GM18499 (cell line): ENCODE data around the gene HPS5.
A peak's percentile ranks its signal among the peaks of the same experiment; 100 is the strongest.
"Not testable (repeated sequence)": the region's sequence is repeated elsewhere in the genome, so short reads cannot be mapped to it uniquely, and the experiment has no call there.

Experiments used
- ATAC-seq: cut with Tn5 transposase; IDR thresholded peaks from one replicate; pipeline ENCODE4 v1.9.1; 2021; ENCODE audit warnings: moderate number of reproducible peaks; ENCODE audit not compliant: insufficient read depth, unreplicated experiment

HPS5 gene, protein sequence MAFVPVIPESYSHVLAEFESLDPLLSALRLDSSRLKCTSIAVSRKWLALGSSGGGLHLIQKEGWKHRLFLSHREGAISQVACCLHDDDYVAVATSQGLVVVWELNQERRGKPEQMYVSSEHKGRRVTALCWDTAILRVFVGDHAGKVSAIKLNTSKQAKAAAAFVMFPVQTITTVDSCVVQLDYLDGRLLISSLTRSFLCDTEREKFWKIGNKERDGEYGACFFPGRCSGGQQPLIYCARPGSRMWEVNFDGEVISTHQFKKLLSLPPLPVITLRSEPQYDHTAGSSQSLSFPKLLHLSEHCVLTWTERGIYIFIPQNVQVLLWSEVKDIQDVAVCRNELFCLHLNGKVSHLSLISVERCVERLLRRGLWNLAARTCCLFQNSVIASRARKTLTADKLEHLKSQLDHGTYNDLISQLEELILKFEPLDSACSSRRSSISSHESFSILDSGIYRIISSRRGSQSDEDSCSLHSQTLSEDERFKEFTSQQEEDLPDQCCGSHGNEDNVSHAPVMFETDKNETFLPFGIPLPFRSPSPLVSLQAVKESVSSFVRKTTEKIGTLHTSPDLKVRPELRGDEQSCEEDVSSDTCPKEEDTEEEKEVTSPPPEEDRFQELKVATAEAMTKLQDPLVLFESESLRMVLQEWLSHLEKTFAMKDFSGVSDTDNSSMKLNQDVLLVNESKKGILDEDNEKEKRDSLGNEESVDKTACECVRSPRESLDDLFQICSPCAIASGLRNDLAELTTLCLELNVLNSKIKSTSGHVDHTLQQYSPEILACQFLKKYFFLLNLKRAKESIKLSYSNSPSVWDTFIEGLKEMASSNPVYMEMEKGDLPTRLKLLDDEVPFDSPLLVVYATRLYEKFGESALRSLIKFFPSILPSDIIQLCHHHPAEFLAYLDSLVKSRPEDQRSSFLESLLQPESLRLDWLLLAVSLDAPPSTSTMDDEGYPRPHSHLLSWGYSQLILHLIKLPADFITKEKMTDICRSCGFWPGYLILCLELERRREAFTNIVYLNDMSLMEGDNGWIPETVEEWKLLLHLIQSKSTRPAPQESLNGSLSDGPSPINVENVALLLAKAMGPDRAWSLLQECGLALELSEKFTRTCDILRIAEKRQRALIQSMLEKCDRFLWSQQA

GRCh38 chr11:18321969-18322711 lies at the start of gene HPS5, which contains the start of gene GTF2H1:
Gene HPS5 (minus strand): TSS chr11:18322140. CDS start chr11:18317858, 4,282 bp downstream.
Gene GTF2H1 (plus strand): TSS chr11:18322567. CDS start chr11:18333075, 10,508 bp downstream.
- peak; percentile 70 for ATAC-seq

DNA sequence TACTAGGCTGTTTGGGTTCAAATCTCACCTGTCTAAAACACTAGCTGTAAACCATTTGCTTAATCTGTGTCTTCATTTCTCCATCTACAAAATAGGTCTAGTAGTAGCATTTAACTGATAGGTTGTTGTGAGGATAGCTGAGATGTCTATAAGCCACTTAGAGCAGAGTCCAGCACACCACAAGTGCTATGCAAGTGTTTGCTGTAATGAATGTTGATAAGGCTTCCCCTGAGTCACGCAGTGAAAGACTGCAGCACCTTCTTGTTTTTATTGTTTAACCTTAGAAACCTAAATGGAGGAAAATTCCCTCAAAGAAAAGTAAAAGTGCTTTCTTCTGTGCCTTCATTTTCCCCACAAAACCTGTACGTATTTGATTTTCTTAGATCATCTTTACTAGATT lies 49.3 kb upstream of the HPS5 start:
- ATAC-seq: no peak

DNA sequence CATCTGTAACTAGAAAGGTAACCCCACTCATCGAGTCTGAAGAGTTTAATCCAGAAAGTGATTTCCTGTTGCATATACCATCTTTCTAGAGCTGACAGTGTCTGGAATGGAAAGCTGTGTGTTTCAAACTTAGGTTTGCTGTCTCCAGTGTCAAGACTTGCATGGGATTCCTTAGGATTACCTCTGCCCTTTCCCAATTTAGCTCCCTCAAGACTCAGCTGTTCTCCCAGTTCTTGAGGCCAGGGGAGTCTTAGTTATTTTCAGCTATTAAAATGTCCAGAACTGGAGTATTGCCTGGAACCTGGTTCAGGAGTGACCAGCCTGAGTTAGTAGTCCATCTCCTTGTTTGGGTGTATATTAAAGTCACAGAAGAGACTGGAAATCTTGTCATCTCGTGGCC lies 47.5 kb upstream of the HPS5 start:
- no peak for ATAC-seq

GRCh38 chr11:18368221-18368620 lies 46.3 kb upstream of the HPS5 start:
- ATAC-seq: no peak

DNA sequence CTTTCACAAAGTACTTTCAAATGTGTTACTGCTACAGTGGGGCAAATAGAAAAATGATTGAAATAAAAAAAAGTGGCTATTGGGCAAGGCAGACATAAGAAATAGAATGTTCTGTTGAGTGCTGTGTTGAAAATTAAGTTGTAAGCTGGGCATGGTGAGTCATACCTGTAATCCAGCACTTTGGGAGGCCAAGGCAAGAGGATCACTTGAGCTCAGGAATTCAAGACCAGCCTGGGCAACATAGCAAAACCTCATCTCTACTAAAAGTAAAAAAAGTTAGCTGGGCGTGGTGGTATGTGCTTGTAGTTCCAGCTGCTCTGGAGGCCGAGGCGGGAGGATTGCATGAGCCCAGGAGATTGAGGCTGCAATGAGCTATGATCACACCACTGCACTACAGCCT lies 45.5 kb upstream of the HPS5 start:
- no peak for ATAC-seq

- ATAC-seq: no peak
These were observed 44.3 kb upstream of the HPS5 start for GRCh38 chr11:18366286-18366685.

DNA sequence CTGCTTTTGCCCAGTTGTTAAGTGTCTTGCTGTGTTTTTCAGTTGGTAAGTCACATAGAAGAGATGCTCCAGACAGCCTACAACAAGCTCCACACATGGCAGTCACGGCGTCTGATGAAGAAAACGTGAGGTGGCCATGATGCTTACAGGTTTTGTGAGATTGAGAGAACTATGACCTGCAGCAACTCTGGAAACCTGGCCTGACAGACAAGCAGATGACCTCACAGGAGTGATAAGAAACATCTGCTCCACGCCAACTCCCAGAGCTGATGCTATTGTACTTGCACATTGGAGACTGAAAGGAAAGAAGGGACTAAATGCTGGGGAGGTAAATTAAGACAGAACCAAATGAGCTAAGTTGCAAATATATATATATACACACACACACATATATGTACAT lies 43.8 kb upstream of the HPS5 start:
- no peak for ATAC-seq

- no peak for ATAC-seq
These were observed 42.6 kb upstream of the HPS5 start for GRCh38 chr11:18364495-18365073.

DNA sequence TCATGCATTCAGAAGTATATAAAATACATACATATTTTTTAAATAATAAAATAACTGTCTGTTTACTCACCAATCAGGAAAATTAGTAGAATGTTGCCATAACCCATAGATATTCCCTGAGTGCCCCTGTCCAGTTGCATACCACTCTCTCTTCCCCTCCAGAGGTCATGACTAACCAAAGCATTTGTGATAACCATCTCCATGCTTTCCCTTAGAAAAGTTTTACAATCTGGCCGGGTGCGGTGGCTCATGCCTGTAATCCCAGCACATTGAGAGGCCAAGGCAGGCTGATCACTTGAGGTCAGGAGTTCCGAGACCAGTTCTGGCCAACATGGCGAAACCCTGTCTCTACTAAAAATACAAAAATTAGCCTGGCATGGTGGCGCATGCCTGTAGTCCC lies 39.2 kb upstream of the HPS5 start:
- no peak for ATAC-seq

GRCh38 chr11:18358646-18359045 lies 36.7 kb upstream of the HPS5 start:
- no peak for ATAC-seq

GRCh38 chr11:18352581-18352980 lies 30.6 kb upstream of the HPS5 start:
- no peak for ATAC-seq

DNA sequence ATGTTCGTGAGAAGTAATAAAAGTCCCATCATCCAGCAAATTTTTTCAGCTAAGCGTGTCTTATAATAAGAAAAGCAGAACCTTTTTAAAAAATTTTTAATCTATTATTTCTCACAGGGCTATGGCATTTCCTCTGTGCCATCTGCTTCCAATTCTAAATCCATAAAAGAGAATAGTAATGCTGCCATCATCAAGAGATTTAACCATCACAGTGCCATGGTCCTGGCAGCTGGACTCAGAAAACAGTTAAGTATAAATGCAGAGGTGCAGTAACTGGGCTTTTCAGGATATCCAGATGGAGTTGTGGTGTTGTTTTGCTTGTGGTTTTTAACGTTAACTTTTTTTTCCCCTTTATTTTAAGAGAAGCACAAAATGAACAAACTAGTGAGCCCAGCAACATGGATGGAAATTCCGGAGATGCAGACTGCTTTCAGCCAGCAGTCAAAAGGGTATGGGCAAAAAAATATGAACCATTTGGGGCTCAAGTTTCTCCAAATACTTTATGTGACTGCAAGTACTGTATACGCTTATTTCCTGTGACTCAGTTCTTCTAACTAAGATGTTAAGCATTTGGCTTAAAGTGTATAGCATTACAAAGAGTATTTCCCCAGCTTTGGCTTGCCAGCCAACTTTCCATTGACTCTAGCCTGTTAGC lies 25.7 kb upstream of the HPS5 start:
- ATAC-seq: no peak

DNA sequence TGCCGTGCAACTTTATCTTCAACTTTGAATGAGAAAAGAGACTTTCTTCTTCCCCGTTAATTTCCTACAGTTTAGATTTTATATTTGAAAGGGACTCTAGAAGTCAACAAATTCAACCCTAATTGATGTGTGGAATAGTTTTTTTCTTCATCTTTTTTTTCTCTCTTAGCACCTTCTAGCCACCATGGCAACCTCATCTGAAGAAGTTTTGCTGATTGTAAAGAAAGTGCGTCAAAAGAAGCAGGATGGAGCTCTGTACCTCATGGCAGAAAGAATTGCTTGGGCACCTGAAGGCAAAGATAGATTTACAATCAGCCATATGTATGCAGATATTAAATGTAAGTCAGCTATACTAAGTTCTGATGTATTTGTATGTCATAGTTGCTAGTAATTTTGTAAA lies 11.0 kb upstream of the HPS5 start:
- ATAC-seq: no peak

- no peak for ATAC-seq
These were observed 10.4 kb upstream of the HPS5 start for GRCh38 chr11:18332302-18332701.

DNA sequence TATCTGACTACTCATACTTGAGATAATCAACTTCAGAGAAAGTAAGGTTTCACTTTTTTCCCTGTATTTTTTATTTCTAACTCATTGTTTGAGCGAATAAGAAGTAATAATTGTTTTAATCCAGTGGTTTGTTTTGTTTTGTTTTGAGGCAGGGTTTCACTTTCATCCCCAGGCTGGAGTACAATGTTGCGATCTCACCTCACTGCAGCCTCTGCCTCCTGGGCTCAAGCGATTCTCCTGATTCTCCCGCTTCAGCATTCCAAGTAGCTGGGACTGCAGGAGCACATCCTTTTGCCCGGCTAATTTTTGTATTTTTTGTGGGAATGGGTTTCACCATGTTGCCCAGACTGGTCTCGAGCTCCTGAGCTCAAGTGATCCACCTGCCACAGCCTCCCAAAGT lies 9.0 kb upstream of the HPS5 start:
- ATAC-seq: no peak

GRCh38 chr11:18329196-18329870 lies 7.4 kb upstream of the HPS5 start:
- peak; percentile 63 for ATAC-seq

GRCh38 chr11:18324381-18324780 lies 2.4 kb upstream of the HPS5 start:
- no peak for ATAC-seq

DNA sequence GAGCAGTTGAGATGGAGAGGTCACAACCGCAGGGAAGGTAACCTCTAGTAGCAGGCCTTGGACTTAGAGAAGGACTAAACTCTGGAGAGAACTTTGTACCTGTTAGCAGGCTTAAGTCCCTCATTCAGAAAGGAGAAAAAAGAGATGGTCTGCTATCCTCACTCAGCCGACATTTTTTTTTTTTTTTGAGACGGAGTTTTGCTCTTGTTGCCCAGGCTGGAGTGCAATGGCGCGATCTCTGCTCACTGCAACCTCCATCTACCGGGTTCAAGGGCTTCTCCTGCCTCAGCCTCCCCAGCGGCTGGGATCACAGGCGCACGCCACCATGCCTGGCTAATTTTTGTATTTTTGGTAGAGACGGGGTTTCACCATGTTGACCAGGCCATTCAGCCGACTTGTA lies 1.9 kb upstream of the HPS5 start:
- not testable (repeated sequence) for ATAC-seq
